Karpas-422 (cell line): ENCODE measurements around the gene RTL10. TPM values are rescaled to one million over a fixed set of nuclear protein-coding genes. Genes with fewer than 3 reads are reported as not detected.

Source experiments
- DNase-seq: peaks from one replicate; pipeline ENCODE4 v3.0.0-alpha.2; 2015
- H2AFZ ChIP-seq: fragments of 200-600 bp; sonication (generic); 2 replicates; pipeline ENCODE4 v1.6.1; 2014; ENCODE audit warnings: antibody characterized with exemption, low read length, mixed read lengths
- H3K27ac ChIP-seq: fragments of 200-600 bp; sonication (generic); 2 replicates; pipeline ENCODE4 v1.5.1; 2014; ENCODE audit warnings: mild to moderate bottlenecking, low read length, moderate library complexity
- H3K27me3 ChIP-seq: fragments of 200-600 bp; sonication (generic); 2 replicates; pipeline ENCODE4 v1.6.1; 2014; ENCODE audit warnings: low read length, mixed read lengths
- H3K36me3 ChIP-seq: fragments of 200-600 bp; sonication (generic); 2 replicates; pipeline ENCODE4 v1.6.1; 2014; ENCODE audit warnings: low read length, mixed read lengths; ENCODE audit not compliant: insufficient read depth
- H3K4me1 ChIP-seq: fragments of 200-600 bp; sonication (generic); 2 replicates; pipeline ENCODE4 v1.6.1; 2014; ENCODE audit warnings: mild to moderate bottlenecking, low read length, mixed read lengths
- H3K4me2 ChIP-seq: fragments of 200-600 bp; sonication (generic); 2 replicates; pipeline ENCODE4 v1.6.1; 2014; ENCODE audit warnings: low read length, low read depth, mild to moderate bottlenecking; ENCODE audit not compliant: poor library complexity, severe bottlenecking
- H3K4me3 ChIP-seq: fragments of 200-600 bp; sonication (generic); 2 replicates; pipeline ENCODE4 v1.5.1; 2014; ENCODE audit warnings: mild to moderate bottlenecking, antibody characterized with exemption, low read length, mixed read lengths
- H3K79me2 ChIP-seq: fragments of 200-600 bp; sonication (generic); 2 replicates; pipeline ENCODE4 v1.6.1; 2014; ENCODE audit warnings: mild to moderate bottlenecking, low read length, mixed read lengths
- H3K9ac ChIP-seq: fragments of 200-600 bp; sonication (generic); 2 replicates; pipeline ENCODE4 v1.6.0; 2014; ENCODE audit warnings: low read length
- H3K9me2 ChIP-seq: fragments of 200-600 bp; sonication (generic), shearing (Covaris generic); replicated peaks from 2 replicates; pipeline ENCODE4 v1.6.0; 2014; ENCODE audit warnings: mild to moderate bottlenecking, low read length, moderate library complexity; ENCODE audit not compliant: insufficient read depth
- H3K9me3 ChIP-seq: fragments of 300-700, 200-600 bp; sonication (generic); 2 replicates; pipeline ENCODE4 v1.6.1; 2014; ENCODE audit warnings: low read length, mixed read lengths
- H4K20me1 ChIP-seq: fragments of 200-600 bp; sonication (generic); 2 replicates; pipeline ENCODE4 v1.6.1; 2014; ENCODE audit warnings: mild to moderate bottlenecking, antibody characterized with exemption, low read length, low read depth; ENCODE audit not compliant: insufficient read depth
- total RNA-seq: library from RNA; depleted of rRNA; stranded (reverse); fragments of >200 nt; shearing (Covaris generic); gene quantifications from 2 replicates; pipeline ENCODE4 v1.2.3, GENCODE V29; 2014; ENCODE audit warnings: low replicate concordance

Gene RTL10
- total RNA-seq, 1 experiment from 2014 or later, result 6.5 TPM

GRCh38 chr22:19898831-19899567 lies 44.3 kb upstream of the RTL10 start:
- peaks cover 18% of the 10 kb centered on the region for H3K4me1 ChIP-seq
- H3K36me3 ChIP-seq, result no peaks in the 10 kb centered on the region
- no peaks in the 10 kb centered on the region for H3K79me2 ChIP-seq
- H3K4me2 ChIP-seq, result no peak overlapping the region
- no peaks in the 10 kb centered on the region for H3K9me3 ChIP-seq
- no peaks in the 10 kb centered on the region for H3K9me2 ChIP-seq
- H3K27ac ChIP-seq, result no peak overlapping the region
- H3K27me3 ChIP-seq, result no peaks in the 10 kb centered on the region
- H3K9ac ChIP-seq, result no peak overlapping the region
- DNase-seq, result no peak
- H2AFZ ChIP-seq, result no peak overlapping the region
- no peaks in the 10 kb centered on the region for H4K20me1 ChIP-seq
- H3K4me3 ChIP-seq, result no peak overlapping the region

GRCh38 chr22:19898145-19898544 lies 43.5 kb upstream of the RTL10 start:
- no peak overlapping the region for H2AFZ ChIP-seq
- H3K79me2 ChIP-seq, result no peaks in the 10 kb centered on the region
- H4K20me1 ChIP-seq, result no peaks in the 10 kb centered on the region
- H3K27me3 ChIP-seq, result no peaks in the 10 kb centered on the region
- H3K4me3 ChIP-seq, result no peak overlapping the region
- H3K4me2 ChIP-seq, result no peak overlapping the region
- H3K9me2 ChIP-seq, result no peaks in the 10 kb centered on the region
- H3K36me3 ChIP-seq, result no peaks in the 10 kb centered on the region
- no peak for DNase-seq
- no peaks in the 10 kb centered on the region for H3K9me3 ChIP-seq
- peaks cover 18% of the 10 kb centered on the region for H3K4me1 ChIP-seq
- no peak overlapping the region for H3K27ac ChIP-seq
- H3K9ac ChIP-seq, result no peak overlapping the region

- Histone ChIP-seq H3K27ac (no peak overlapping the region), H3K9me2 (no peaks in the 10 kb centered on the region), H3K9ac (no peak overlapping the region), H3K4me2 (no peak overlapping the region), H3K36me3 (no peaks in the 10 kb centered on the region), H4K20me1 (no peaks in the 10 kb centered on the region), H3K4me1 (peaks cover 16% of the 10 kb centered on the region), H3K27me3 (no peaks in the 10 kb centered on the region), H3K9me3 (no peaks in the 10 kb centered on the region), H3K4me3 (no peak overlapping the region), H3K79me2 (no peaks in the 10 kb centered on the region), H2AFZ (no peak overlapping the region)
- no peak for DNase-seq
Measured at GRCh38 chr22:19897726-19898125, 43.1 kb upstream of the RTL10 start.

- no peaks in the 10 kb centered on the region for H3K36me3 ChIP-seq
- H3K27me3 ChIP-seq, result no peaks in the 10 kb centered on the region
- no peak overlapping the region for H3K9ac ChIP-seq
- no peaks in the 10 kb centered on the region for H4K20me1 ChIP-seq
- H3K4me3 ChIP-seq, result no peak overlapping the region
- H3K27ac ChIP-seq, result no peak overlapping the region
- H3K9me3 ChIP-seq, result no peaks in the 10 kb centered on the region
- no peaks in the 10 kb centered on the region for H3K9me2 ChIP-seq
- no peak for DNase-seq
- no peak overlapping the region for H2AFZ ChIP-seq
- H3K4me2 ChIP-seq, result no peak overlapping the region
- no peaks in the 10 kb centered on the region for H3K79me2 ChIP-seq
- H3K4me1 ChIP-seq, result peaks cover 17% of the 10 kb centered on the region
Measured at GRCh38 chr22:19896665-19897355, 42.1 kb upstream of the RTL10 start.

GRCh38 chr22:19895160-19895849 lies 40.6 kb upstream of the RTL10 start:
- Histone ChIP-seq H3K79me2 (no peaks in the 10 kb centered on the region), H3K4me1 (peaks cover 30% of the 10 kb centered on the region), H3K36me3 (no peaks in the 10 kb centered on the region), H3K27me3 (no peaks in the 10 kb centered on the region), H2AFZ (no peak overlapping the region), H3K4me3 (no peak overlapping the region), H4K20me1 (no peaks in the 10 kb centered on the region), H3K9me3 (no peaks in the 10 kb centered on the region), H3K4me2 (no peak overlapping the region), H3K9me2 (no peaks in the 10 kb centered on the region), H3K9ac (no peak overlapping the region), H3K27ac (no peak overlapping the region)
- no peak for DNase-seq

- no peaks in the 10 kb centered on the region for H3K27me3 ChIP-seq
- no peaks in the 10 kb centered on the region for H4K20me1 ChIP-seq
- H3K9ac ChIP-seq, result no peak overlapping the region
- no peaks in the 10 kb centered on the region for H3K36me3 ChIP-seq
- H3K9me2 ChIP-seq, result no peaks in the 10 kb centered on the region
- peaks cover 30% of the 10 kb centered on the region for H3K4me1 ChIP-seq
- H3K79me2 ChIP-seq, result no peaks in the 10 kb centered on the region
- H3K9me3 ChIP-seq, result no peaks in the 10 kb centered on the region
- no peak overlapping the region for H3K4me3 ChIP-seq
- H3K4me2 ChIP-seq, result no peak overlapping the region
- no peak overlapping the region for H3K27ac ChIP-seq
- no peak overlapping the region for H2AFZ ChIP-seq
- DNase-seq, result no peak
Measured at GRCh38 chr22:19893363-19893762, 38.7 kb upstream of the RTL10 start.

- H3K79me2 ChIP-seq, result no peaks in the 10 kb centered on the region
- no peaks in the 10 kb centered on the region for H3K27me3 ChIP-seq
- no peak overlapping the region for H3K9ac ChIP-seq
- H3K27ac ChIP-seq, result no peak overlapping the region
- DNase-seq, result no peak
- H3K4me3 ChIP-seq, result no peak overlapping the region
- H3K9me2 ChIP-seq, result no peaks in the 10 kb centered on the region
- H4K20me1 ChIP-seq, result no peaks in the 10 kb centered on the region
- H2AFZ ChIP-seq, result no peak overlapping the region
- no peaks in the 10 kb centered on the region for H3K36me3 ChIP-seq
- no peaks in the 10 kb centered on the region for H3K9me3 ChIP-seq
- peaks cover 30% of the 10 kb centered on the region for H3K4me1 ChIP-seq
- H3K4me2 ChIP-seq, result no peak overlapping the region
Measured at GRCh38 chr22:19892925-19893324, 38.3 kb upstream of the RTL10 start.

GRCh38 chr22:19892257-19892879 lies 37.7 kb upstream of the RTL10 start:
- H2AFZ ChIP-seq, result peak overlapping the region; percentile 4; the same call in 1 of the 2 replicates

More at GRCh38 chr22:19892257-19892879, 37.7 kb upstream of the RTL10 start:
- Histone ChIP-seq H4K20me1 (no peaks in the 10 kb centered on the region), H3K4me2 (peak overlapping the region; percentile 59), H3K79me2 (no peaks in the 10 kb centered on the region), H3K27ac (peak overlapping the region; percentile 84), H3K9ac (peak overlapping the region; percentile 61), H3K27me3 (no peaks in the 10 kb centered on the region), H3K9me2 (no peaks in the 10 kb centered on the region), H3K4me1 (peaks cover 31% of the 10 kb centered on the region), H3K36me3 (no peaks in the 10 kb centered on the region), H3K9me3 (no peaks in the 10 kb centered on the region), H3K4me3 (peak overlapping the region; percentile 13; the same call in 1 of the 2 replicates)
- DNase-seq, result no peak
